LNCAP (cell line): ENCODE results near the gene RPS24.

Source experiments
- CTCF ChIP-seq: fragments of 450-650 bp; IDR thresholded peaks from 2 replicates; pipeline ENCODE4 v1.5.1; 2017; ENCODE audit warnings: mild to moderate bottlenecking

RPS24 gene

GRCh38 chr10:78002541-78003288 is 30.9 kb upstream of the RPS24 start:
- TF ChIP-seq CTCF, result no peak

GRCh38 chr10:78004215-78005026 is 29.2 kb upstream of the RPS24 start:
- TF ChIP-seq CTCF, result no peak

- no peak for TF ChIP-seq CTCF
Measured at GRCh38 chr10:78007172-78007571, 26.5 kb upstream of the RPS24 start.

GRCh38 chr10:78009662-78010061 is 24.0 kb upstream of the RPS24 start:
- TF ChIP-seq CTCF, result no peak

- TF ChIP-seq CTCF, result no peak
Measured at GRCh38 chr10:78010278-78010677, 23.4 kb upstream of the RPS24 start.

- no peak for TF ChIP-seq CTCF
Measured at GRCh38 chr10:78011065-78011464, 22.6 kb upstream of the RPS24 start.

GRCh38 chr10:78013564-78013963 is 20.1 kb upstream of the RPS24 start:
- TF ChIP-seq CTCF, result no peak
